GM18517 (cell line): Measurements from ENCODE around the gene C19orf12.

ENCODE experiments used
- ATAC-seq: cut with Tn5 transposase; IDR thresholded peaks from one replicate; pipeline ENCODE4 v1.9.1; 2021; ENCODE audit warnings: mild to moderate bottlenecking, moderate library complexity; ENCODE audit not compliant: unreplicated experiment

The C19orf12 gene

DNA sequence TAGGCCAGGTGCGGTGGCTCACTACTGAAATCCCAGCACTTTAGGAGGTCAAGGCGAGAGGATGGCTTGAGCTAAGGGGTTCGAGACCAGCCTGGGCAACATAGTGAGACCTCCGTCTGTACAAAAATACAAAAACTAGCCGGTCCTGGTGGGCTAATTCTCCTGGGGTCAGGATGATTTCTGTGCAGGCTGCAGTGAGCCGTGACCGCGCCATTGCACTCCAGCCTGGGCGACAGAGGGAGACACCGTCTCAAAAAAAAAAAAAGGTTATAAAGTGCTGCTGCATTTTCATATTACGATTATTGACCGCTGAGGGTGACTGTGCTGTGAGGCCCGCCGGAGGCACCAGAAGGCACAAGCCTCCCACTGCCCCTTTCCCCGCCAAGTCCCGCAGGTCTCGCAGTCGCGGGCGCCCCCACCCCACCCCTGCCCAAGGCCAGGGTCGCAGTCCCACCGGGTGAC lies 50.3 kb downstream of the C19orf12 start:
- no peak for ATAC-seq

DNA sequence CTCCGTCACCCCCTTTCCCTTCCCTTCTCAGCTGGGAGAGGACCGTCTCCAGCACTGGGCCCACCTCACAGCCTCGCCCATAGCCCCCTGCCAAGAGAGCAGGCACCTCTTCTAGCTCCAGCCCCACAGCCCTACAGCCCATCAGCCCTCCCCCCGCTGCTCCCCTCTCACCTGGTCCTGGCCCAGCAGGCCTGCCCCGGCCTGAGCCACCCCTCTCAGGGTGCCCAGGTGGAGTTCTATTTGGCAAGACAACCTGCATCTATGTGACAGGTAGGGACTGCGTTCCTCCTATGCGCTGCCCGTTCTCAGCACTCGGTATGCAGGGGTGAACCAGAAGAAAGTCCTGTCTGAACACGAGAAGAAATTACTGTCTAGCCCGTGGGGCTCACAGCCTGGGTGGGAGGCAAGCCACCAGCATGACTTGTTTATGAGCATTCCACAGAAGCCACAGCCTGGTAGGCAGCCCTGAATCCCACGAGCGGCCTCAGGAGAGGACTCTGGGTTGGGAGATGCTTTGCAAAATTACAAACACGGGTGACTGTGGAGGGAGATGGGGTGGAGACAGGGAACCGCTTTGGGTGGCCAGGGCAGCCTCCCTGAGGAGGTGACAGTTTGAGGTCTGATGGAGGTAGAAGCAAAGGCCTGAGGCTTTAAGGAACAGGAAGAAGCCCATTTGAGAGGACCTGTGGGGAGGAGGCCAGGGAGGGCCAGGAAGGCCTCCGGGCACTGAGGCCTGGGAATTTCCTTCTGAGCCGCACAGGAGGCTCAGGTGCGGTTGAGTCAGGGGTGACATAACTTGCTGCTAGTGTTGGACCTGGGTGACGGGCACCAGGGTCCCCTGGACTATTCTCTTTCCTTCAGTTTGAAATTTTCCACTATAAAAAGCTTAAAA lies 51.0 kb downstream of the C19orf12 start:
- ATAC-seq, result no peak

DNA sequence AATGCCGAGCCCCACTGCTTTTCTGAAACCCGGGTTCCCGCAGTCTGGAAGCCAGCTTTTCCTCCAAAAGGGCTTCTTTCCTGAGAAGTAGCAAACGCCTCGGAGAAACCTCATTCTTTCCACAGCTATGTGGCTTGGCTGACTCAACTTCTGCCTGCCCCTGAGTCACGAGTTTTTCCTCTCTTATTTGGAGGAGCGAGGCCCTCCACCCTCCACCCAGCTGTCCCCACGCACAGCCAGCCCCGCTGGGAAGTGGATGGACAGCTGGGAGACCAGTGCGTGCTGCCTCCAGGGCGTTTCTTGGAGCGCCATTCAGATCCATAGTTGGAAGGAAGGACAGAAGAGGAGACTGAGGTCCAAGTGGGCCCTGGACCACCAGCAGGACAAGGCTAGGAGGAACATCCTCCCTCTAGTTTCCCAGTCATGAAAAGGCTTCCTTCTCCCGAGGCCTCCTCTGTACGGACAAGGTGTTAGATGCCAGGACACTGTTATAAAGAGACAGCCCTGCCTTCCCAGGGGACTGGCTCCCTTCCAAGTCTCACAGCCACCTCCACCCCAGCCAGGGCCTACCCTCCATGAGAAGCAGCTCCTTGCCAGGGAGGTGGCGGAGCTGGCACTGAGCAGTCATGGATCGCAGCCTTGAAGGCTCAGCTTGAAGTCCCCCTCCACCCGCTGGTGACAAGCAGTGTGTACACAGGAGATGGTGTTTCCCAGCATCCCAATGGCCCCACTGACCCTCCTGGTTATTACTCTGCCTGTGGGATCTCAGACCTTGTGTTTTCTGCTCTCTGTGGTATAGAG lies 52.3 kb downstream of the C19orf12 start:
- no peak for ATAC-seq

DNA sequence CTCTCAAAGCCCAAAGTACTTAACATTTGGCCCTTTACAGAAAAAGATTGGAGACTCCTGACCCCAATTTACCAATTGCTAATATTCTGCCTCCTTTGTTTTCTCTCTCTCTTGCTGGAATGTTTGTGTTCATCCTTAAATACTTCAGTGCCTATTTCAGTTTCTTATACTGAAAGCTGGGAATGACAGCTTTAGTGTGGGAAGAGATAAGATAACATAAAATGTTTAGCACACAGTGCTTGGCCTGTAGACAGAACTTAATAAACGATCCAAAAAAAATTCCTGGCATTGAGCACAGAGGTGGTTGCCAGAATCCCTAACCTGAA lies 52.8 kb downstream of the C19orf12 start:
- no peak for ATAC-seq

DNA sequence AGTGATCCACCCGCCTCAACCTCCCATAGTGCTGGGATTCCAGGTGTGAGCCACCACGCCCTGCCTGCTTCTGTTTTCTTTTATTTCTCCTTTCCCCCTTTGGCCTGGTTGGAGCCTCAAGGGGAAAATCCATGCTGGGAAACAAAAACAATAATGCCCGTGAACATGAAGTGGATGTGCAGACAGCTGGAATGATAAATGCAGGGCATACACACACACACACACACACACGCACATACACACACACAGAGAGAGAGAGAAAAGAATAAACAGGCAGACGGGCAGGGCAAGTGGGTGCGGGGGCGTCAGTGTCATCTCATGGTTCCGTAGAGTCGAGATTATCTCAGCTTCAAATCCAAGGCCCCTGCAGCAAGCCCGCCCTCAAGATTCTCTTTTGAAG lies 54.2 kb downstream of the C19orf12 start:
- no peak for ATAC-seq

DNA sequence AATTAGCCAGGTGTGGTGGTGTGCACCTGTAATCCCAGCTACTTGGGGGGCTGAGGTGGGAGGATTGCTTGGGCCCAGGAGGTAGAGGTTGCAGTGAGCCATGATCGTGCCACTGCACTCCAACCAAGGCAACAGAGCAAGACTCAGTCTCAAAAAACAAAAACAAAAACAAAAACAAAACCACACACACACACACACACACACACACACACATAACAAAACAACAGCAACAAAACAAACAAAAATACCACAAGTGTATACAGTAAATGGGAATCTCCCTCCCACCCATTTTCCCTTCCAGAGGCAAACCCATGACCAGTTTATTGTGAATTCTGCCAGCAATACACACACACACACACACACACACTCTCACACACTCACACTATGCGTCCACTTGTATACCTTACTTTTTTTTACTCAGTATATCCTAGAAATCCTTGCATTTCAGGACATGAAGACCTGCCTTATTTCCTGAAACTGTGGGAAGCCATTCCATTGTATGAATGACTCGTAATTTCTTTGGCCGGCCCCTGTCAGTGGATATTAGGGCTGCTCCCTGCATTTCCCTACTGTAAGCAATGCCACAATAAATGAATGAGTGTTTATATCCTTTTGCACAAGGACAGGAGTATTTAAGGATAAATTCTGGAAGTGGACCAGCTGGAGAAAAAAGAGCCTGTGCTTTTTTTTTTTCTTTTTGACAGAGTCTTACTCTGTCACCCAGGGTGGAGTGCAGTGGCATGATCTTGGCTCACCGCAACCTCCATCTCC lies 56.7 kb downstream of the C19orf12 start:
- no peak for ATAC-seq

DNA sequence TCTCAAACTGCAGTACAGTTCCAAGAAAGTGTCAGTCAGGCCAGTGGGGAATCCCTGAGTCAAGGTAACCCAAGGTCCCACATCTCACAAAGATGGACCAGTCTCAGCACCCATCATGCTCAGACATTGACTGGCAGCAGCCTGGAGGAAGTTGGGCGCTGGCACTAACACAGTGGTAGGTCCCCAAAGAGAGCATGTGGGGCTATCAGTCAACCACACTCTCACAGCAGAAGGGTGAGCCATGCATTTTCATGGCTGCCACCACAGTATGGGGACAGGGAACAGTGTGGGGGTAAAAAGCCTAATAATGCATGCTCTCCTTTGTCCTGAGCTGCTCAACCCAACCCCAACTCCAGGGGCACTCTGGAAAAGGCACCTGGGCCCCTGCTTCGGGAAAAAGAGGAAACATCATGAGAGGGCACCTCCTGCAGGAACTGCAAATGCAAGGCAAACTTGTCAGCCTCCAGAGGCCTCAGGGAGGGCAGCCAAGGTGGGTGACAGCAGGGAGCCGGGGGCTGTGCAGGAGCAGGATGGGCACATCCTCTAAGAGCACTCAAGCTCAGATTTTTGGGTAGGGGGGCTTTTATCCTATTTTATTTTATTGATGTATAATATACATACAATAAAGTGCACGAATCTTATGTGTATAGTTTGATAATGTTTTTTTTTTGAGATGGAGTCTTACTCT lies 59.3 kb downstream of the C19orf12 start:
- ATAC-seq, result no peak

DNA sequence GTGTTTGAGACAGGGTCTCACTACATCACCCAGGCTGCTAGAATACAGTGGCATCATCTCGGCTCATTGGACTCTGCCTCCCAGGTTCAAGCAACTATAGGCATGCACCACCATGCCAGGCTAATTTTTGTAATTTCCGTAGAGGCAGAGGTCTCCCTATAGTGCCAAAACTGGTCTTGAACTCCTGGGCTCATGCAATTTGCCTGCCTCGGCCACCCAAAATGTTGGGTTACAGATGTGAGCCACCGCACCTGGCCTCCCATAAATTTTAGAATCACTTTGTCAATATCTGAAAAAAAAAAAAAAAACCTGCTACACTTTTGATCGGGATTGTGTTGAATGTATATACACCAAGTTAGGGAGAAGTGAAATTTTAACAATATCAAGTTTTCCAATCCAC lies 61.7 kb downstream of the C19orf12 start:
- no peak for ATAC-seq

DNA sequence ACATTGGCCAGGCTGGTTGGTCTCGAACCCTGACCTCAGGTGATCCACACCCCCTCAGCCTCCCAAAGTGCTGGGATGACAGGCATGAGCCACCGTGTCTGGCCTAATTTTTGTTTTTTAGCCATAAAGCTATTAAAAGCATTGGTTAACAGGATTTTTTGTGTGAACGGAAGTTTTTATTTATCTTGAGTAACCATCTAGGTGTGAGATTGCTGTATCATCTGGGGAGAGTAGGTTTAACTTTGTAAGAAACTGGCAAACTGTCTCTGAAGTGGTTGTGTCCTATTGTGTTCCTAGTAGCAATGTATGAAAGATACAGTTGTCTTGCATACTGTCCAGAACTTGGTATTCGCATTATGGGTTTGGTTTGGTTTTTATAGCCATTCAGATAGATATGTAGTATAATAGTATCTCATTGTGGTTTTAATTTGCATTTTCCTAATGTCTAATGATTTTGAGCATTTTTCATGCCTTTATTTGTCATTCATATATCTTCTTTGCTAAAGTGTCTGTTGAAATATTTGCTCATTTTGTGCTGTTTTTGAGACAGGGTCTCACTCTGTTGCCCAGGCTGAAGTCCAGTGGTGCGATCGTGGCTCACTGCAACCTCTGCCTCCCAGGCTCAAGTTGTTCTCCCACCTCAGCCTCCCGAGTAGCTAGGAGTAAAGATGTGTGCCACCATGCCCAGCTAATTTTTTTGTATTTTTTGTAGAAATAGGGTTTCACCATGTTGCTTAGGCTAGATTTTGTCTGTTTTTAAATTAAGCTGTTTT lies 63.3 kb downstream of the C19orf12 start:
- ATAC-seq, result no peak

DNA sequence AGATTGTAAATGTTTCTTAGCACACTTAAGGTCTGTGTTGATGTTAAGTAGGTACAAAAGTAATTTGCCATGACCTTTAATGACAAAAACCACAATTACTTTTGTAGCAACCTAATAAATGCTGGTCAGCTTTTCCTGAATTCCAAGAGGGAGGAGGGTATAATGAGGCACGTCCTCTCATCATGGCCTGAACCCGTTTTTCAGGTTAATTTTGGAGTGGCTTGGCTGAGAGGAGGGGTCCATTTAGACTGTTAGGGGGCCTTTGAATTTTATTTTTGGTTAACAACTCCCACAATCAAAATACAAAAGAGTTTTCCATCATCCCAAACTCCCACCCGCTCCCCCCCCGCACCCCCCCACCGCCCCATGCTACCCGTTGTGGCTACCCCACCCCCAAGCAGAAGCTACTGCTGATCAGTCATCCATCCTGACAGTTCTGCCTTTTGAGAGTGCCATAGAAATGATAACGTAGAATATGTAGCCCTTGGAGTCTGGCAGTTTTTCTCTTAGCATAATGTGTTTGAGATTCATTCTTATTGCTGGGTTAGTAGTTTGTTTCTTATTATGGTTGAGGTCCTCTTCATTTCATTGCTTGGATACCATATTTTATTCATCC lies 64.2 kb downstream of the C19orf12 start:
- ATAC-seq, result no peak
